Measurements from ENCODE around the gene ZNF592. TPM values are rescaled to one million over a fixed set of nuclear protein-coding genes. Genes with fewer than 3 reads are reported as not detected.

ZNF592 gene
- polyA plus RNA-seq, 2 of the 4 experiments (the other 2 are of a cell fraction) = 12.4 to 13.9 TPM

- ChIA-PET CTCF (interaction anchor here (1.0 to 2.2 kb wide), 2 partner anchors 10 to 73 kb away, joined by 3 to 11 read pairs; no protein-coding TSS in a partner anchor), POLR2A (no interaction called here)
- H3K27ac ChIP-seq = no peak overlapping the region
- H3K4me3 ChIP-seq = no peak overlapping the region
- peaks cover 12% of the 10 kb centered on the region; the same call in 1 of the 3 replicates for H3K4me1 ChIP-seq
- DNase-seq (ENCODE audit: low read depth in 1 of 2, low spot score in 1 of 2) (peak in 1 of 2 experiments; percentile 11), FAIRE-seq (peak; percentile 70), ATAC-seq (no peak; a peak in 1 of 6 replicates)
- H3K4me2 ChIP-seq = no peak overlapping the region
- no peaks in the 10 kb centered on the region for H3K9me3 ChIP-seq
- TF ChIP-seq NFE2L2 (conservative IDR thresholded peaks at IDR 0.05; ENCODE audit: low read length) (no peak), MYC (IDR thresholded peaks at IDR 0.05; ENCODE audit: borderline replicate concordance, low read length) (no peak), FOSL2 (IDR thresholded peaks at IDR 0.05) (no peak), FOSL2 (CRISPR knock-in tag; IDR thresholded peaks at IDR 0.05) (no peak), GATA3 (IDR thresholded peaks at IDR 0.05; ENCODE audit: borderline replicate concordance) (0 out of 2 replicates have a peak, but pooled peaks have one; percentile 33)
- WGBS (ENCODE audit: missing lambda C conversion rate) = 85% methylated on average over 9 of the region's 9 CpGs
Observed at GRCh38 chr15:84855136-84855535, 106.7 kb downstream of the ZNF592 start.

GRCh38 chr15:84855765-84856164, 107.4 kb downstream of the ZNF592 start:
- no peak overlapping the region for H3K4me3 ChIP-seq
- FAIRE-seq = no peak
- H3K4me1 ChIP-seq = peaks cover 15% of the 10 kb centered on the region
- ATAC-seq = no peak
- no peaks in the 10 kb centered on the region for H3K9me3 ChIP-seq
- ChIA-PET POLR2A (no interaction called here), CTCF (interaction anchor here (2.2 kb wide), 1 partner anchor 72 kb away, joined by 11 read pairs; no protein-coding TSS in a partner anchor)
- no peak overlapping the region for H3K27ac ChIP-seq
- DNase-seq (ENCODE audit: low read depth in 1 of 2, low spot score in 1 of 2) = no peak
- H3K4me2 ChIP-seq = no peak overlapping the region
- no peak for TF ChIP-seq RFX5 (IDR thresholded peaks at IDR 0.05)
- TF ChIP-seq RCOR1 (IDR thresholded peaks at IDR 0.05; ENCODE audit: low read depth, low read length) = no peak
- no peak for TF ChIP-seq CHD2 (IDR thresholded peaks at IDR 0.05; ENCODE audit: low read length, partially characterized antibody)
- no peak for TF ChIP-seq FOXS1 (CRISPR knock-in tag; IDR thresholded peaks at IDR 0.05)
- no peak for TF ChIP-seq HOXB13 (CRISPR knock-in tag; IDR thresholded peaks at IDR 0.05; ENCODE audit: low read depth)

Small RNA genes within 50 kb of the gene (small RNA-seq; reads per million reads assigned to genes)
- 0 reads per million in 6 experiments for gene RF00402

Other genes with a start within 250 kb of the ZNF592 start
- 16.2 and 16.5 TPM in 2 replicates for gene ZSCAN2, start 147.6 kb upstream of the ZNF592 start, polyA plus RNA-seq (2011; rRNA removed)
- gene ZSCAN2, start 147.6 kb upstream of the ZNF592 start, polyA plus RNA-seq (2017; fragmentation: RNase III; extraction: RNeasy Plus Mini Kit Qiagen cat#74134 plus additional on column Dnase treatment) = 14.9 to 17.5 TPM (median 17.2 TPM) in 3 replicates
- 44.7 and 45.9 TPM in 2 replicates for gene WDR73, start 94.3 kb upstream of the ZNF592 start, polyA plus RNA-seq (2011; rRNA removed)
- 41.0 to 46.1 TPM (median 45.3 TPM) in 3 replicates for gene WDR73, start 94.3 kb upstream of the ZNF592 start, polyA plus RNA-seq (2017; fragmentation: RNase III; extraction: RNeasy Plus Mini Kit Qiagen cat#74134 plus additional on column Dnase treatment)
- 10.1 and 16.1 TPM in 2 replicates for gene NMB, start 90.4 kb upstream of the ZNF592 start, polyA plus RNA-seq (2011; rRNA removed)
- gene NMB, start 90.4 kb upstream of the ZNF592 start, polyA plus RNA-seq (2017; fragmentation: RNase III; extraction: RNeasy Plus Mini Kit Qiagen cat#74134 plus additional on column Dnase treatment) = 13.2 to 22.4 TPM (median 18.5 TPM) in 3 replicates
- 237 and 490 TPM in 2 replicates for gene SEC11A, start 32.5 kb upstream of the ZNF592 start, polyA plus RNA-seq (2011; rRNA removed)
- gene SEC11A, start 32.5 kb upstream of the ZNF592 start, polyA plus RNA-seq (2017; fragmentation: RNase III; extraction: RNeasy Plus Mini Kit Qiagen cat#74134 plus additional on column Dnase treatment) = 369 to 396 TPM (median 380 TPM) in 3 replicates
- gene ALPK3, start 68.8 kb downstream of the ZNF592 start, polyA plus RNA-seq (2011; rRNA removed) = 0.30 and 0.33 TPM in 2 replicates
- gene ALPK3, start 68.8 kb downstream of the ZNF592 start, polyA plus RNA-seq (2017; fragmentation: RNase III; extraction: RNeasy Plus Mini Kit Qiagen cat#74134 plus additional on column Dnase treatment) = 0.17 to 0.26 TPM (median 0.24 TPM) in 3 replicates
- gene SLC28A1, start 136.1 kb downstream of the ZNF592 start, polyA plus RNA-seq (2011; rRNA removed) = 0.13 TPM in 2 replicates
- gene SLC28A1, start 136.1 kb downstream of the ZNF592 start, polyA plus RNA-seq (2017; fragmentation: RNase III; extraction: RNeasy Plus Mini Kit Qiagen cat#74134 plus additional on column Dnase treatment) = 0.04 to 0.06 TPM in 2 of 3 replicates, not detected in the other
- gene PDE8A, start 233.3 kb downstream of the ZNF592 start, polyA plus RNA-seq (2011; rRNA removed) = 171 and 204 TPM in 2 replicates
- gene PDE8A, start 233.3 kb downstream of the ZNF592 start, polyA plus RNA-seq (2017; fragmentation: RNase III; extraction: RNeasy Plus Mini Kit Qiagen cat#74134 plus additional on column Dnase treatment) = 44.4 to 45.3 TPM (median 45.0 TPM) in 3 replicates